AG04450 (cell line): ENCODE measurements around the gene NRN1L. TPM values are rescaled to one million over a fixed set of nuclear protein-coding genes. Genes with fewer than 3 reads are reported as not detected.

Experiments
- CTCF ChIA-PET: fragments of 300-600, 350-600 bp; formaldehyde crosslinking; extraction: SDS; loops from one replicate; lab custom pipeline; 2022; ENCODE audit warnings: antibody characterized with exemption, inconsistent platforms; lab: Charles Lee
- POLR2A ChIA-PET: fragments of 350-600 bp; formaldehyde crosslinking; extraction: SDS; loops from one replicate; lab custom pipeline; 2021; ENCODE audit warnings: antibody characterized with exemption, inconsistent platforms; lab: Yijun Ruan, JAX
- DNase-seq: peaks from one replicate; pipeline ENCODE4 v3.0.0-alpha.2; 2011; ENCODE audit warnings: low read depth, low spot score
- H3K27ac ChIP-seq: one replicate; pipeline ENCODE4 v1.5.1; 2012; ENCODE audit warnings: low read depth, low read length, control low read depth
- H3K27me3 ChIP-seq: one replicate; pipeline ENCODE4 v1.6.0; 2012; ENCODE audit warnings: low read length; ENCODE audit not compliant: control insufficient read depth, insufficient read depth
- H3K4me3 ChIP-seq: 2 replicates; pipeline ENCODE4 v1.5.1; 2011; ENCODE audit warnings: mild to moderate bottlenecking, low read depth, low read length, control low read depth
- H3K9me3 ChIP-seq: 2 replicates; pipeline ENCODE4 v1.5.1; 2012; ENCODE audit warnings: low read length; ENCODE audit not compliant: control insufficient read depth, insufficient read depth
- CTCF ChIP-seq: IDR thresholded peaks from 2 replicates; pipeline ENCODE4 v1.5.1; 2011; ENCODE audit warnings: low read depth, low read length, control low read depth, inconsistent platforms
- polyA plus RNA-seq: library from polyadenylated mRNA; depleted of rRNA; stranded (reverse); fragments of >200 nt; gene quantifications from 2 replicates; pipeline ENCODE4 v1.2.3, GENCODE V29; 2011

NRN1L gene
- polyA plus RNA-seq, 1 experiment, result 0.21 TPM

- Histone ChIP-seq H3K4me3 (no peak overlapping the region), H3K27me3 (no peaks in the 10 kb centered on the region), H3K27ac (no peak overlapping the region), H3K9me3 (no peaks in the 10 kb centered on the region)
- peak; percentile 90 for TF ChIP-seq CTCF
- DNase-seq, result no peak
- POLR2A ChIA-PET, result no interaction called here
- CTCF ChIA-PET, result interaction anchor here (0.7 to 3.5 kb wide), 5 partner anchors 45 to 113 kb away, joined by 3 to 23 read pairs (median 3); partner anchors contain the start of gene NRN1L
Measured at GRCh38 chr16:67928561-67929364, 44.1 kb downstream of the NRN1L start.

- H3K27ac ChIP-seq, result no peak overlapping the region
- H3K4me3 ChIP-seq, result no peak overlapping the region
- ChIA-PET CTCF (interaction anchor here (0.6 to 3.5 kb wide), 6 partner anchors 35 to 258 kb away, joined by 3 to 23 read pairs (median 3); partner anchors contain the start of gene PSKH1), POLR2A (no interaction called here)
- no peak for DNase-seq
- TF ChIP-seq CTCF, result no peak
- H3K9me3 ChIP-seq, result no peaks in the 10 kb centered on the region
- no peaks in the 10 kb centered on the region for H3K27me3 ChIP-seq
Measured at GRCh38 chr16:67930191-67930590, 45.5 kb downstream of the NRN1L start.

GRCh38 chr16:67930678-67931211 lies 46.1 kb downstream of the NRN1L start:
- CTCF ChIA-PET, result interaction anchor here (0.7 to 3.6 kb wide), 5 partner anchors 47 to 259 kb away, joined by 3 to 23 read pairs (median 4); partner anchors contain the start of gene NRN1L
- Histone ChIP-seq H3K27ac (no peak overlapping the region), H3K9me3 (peaks cover under 1% of the 10 kb centered on the region; the same call in 1 of the 2 replicates), H3K4me3 (no peak overlapping the region), H3K27me3 (no peaks in the 10 kb centered on the region)
- TF ChIP-seq CTCF, result no peak
- DNase-seq, result no peak
- POLR2A ChIA-PET, result interaction anchor here (0.6 to 1.1 kb wide), 2 partner anchors 10 to 46 kb away, joined by 3 read pairs; partner anchors contain the start of gene NRN1L

GRCh38 chr16:67931712-67932461 lies 47.2 kb downstream of the NRN1L start, which contains the start of gene CTRL:
TSS of gene CTRL (minus strand) at chr16:67931862. CDS start at chr16:67931852, 10 bp downstream.
- no peak for DNase-seq
- no peak within 1 kb of the TSS for H3K4me3 ChIP-seq
- H3K27me3 ChIP-seq, result no peaks in the 10 kb centered on the region
- H3K9me3 ChIP-seq, result peaks cover 6% of the 10 kb centered on the region; the same call in 1 of the 2 replicates
- TF ChIP-seq CTCF, result peak; percentile 26
- no peak within 1 kb of the TSS for H3K27ac ChIP-seq
- CTCF ChIA-PET, result interaction anchor here (3.6 kb wide), 1 partner anchor 48 kb away, joined by 15 read pairs; the partner anchor contains the start of gene NRN1L
- POLR2A ChIA-PET, result interaction anchor here (1.1 kb wide), 1 partner anchor 47 kb away, joined by 3 read pairs; the partner anchor contains the start of gene NRN1L
